Testis (tissue), 2 donors: ENCODE measurements around the gene LARGE1.

ENCODE experiments used
- CTCF ChIP-seq, 3 experiments: fragments of 450-650 bp in 2 of 3; fragments of 200-600 bp in 1 of 3; sonication (generic) in 1 of 3; IDR thresholded peaks; one replicate each; pipeline ENCODE4 v1.5.1; 2016 to 2019; ENCODE audit warnings: antibody characterized with exemption in 3 of 3, mild to moderate bottlenecking in 2 of 3, moderate library complexity in 1 of 3
- POLR2A ChIP-seq: fragments of 450-650 bp; IDR thresholded peaks from one replicate; pipeline ENCODE4 v1.6.1; 2017; ENCODE audit warnings: antibody characterized with exemption, mild to moderate bottlenecking, moderate library complexity

GRCh38 chr22:33844273-33844672 is 76.0 kb downstream of the LARGE1 start:
- TF ChIP-seq CTCF (IDR thresholded peaks at IDR 0.05): no peak
- TF ChIP-seq POLR2A: no peak
